HS-27A (cell line): Measurements from ENCODE around the gene ZNF354B.
A peak's percentile ranks its signal among the peaks of the same experiment; 100 is the strongest.
"Not testable (repeated sequence)": the region's sequence is repeated elsewhere in the genome, so short reads cannot be mapped to it uniquely, and the experiment has no call there.

ENCODE experiments used
- DNase-seq: peaks from one replicate; pipeline ENCODE4 v3.0.0-alpha.2; 2012; ENCODE audit warnings: low read depth, missing footprints

Gene ZNF354B

GRCh38 chr5:178859625-178860521, at the start of gene ZNF354B:
Gene ZNF354B (plus strand): TSS chr5:178859953. CDS start chr5:178861048, 1,095 bp downstream.
- DNase-seq, result peak; percentile 51

- no peak for DNase-seq
These were observed 42.2 kb upstream of the ZNF354B start for GRCh38 chr5:178817506-178817905.

DNA sequence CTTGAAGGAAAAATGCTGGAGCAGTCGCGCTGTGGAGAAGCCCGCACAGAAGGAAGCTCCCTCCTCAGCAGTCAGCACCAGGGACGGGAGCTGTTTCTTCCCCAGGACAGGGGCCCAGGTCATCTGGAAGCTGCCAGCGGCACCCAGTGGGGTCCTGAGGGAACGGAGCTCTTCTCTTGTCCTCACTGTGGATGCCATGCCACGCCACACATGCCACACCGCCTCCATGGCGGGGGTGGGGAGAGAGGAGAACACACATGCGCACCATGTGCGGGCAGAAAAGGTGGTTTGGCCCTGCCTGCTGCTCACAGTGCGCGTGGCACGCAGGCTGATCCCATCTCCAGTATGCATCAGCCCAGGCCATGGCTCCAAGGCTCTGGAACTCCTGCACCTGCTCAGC, 41.7 kb upstream of the ZNF354B start:
- DNase-seq, result no peak

DNA sequence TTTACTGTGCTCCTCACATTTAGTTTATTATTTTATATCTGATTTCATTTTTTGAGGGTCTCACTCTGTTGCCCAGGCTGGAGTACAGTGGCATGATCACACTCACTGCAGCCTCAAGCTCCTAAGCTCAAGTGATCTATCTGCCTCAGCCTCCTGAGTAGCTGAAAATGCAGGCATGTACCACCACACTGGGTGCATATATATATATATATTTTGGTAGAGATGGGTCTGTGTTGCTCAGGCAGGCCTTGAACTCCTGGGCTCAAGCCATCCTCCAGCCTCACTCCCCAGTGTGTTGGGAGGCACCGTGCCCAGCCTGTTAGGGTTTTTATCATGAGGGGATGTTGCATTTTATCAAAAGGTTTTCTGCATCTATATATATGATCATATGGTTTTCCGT, 39.8 kb upstream of the ZNF354B start:
- no peak for DNase-seq

DNA sequence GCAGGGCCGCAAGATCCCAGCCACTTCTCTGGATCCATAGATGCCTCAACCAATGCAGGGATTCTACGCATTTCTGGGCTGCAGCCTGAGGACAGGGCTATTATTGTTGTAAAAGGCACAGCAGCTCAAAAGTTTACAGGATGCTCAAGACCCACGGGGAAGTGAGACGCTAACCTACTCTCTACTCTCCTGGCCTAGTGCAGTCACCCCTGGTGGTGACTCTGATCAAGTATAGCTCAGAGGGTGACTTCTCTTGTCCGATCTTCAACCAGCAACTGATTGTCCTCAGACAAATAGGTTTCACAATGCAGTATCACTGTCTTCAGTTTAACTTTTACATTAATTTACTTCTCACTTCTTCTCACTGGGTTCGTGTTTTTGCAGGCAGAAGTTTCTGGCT, 34.3 kb upstream of the ZNF354B start:
- no peak for DNase-seq

- DNase-seq, result no peak
These were observed 33.5 kb upstream of the ZNF354B start for GRCh38 chr5:178826216-178826615.

DNA sequence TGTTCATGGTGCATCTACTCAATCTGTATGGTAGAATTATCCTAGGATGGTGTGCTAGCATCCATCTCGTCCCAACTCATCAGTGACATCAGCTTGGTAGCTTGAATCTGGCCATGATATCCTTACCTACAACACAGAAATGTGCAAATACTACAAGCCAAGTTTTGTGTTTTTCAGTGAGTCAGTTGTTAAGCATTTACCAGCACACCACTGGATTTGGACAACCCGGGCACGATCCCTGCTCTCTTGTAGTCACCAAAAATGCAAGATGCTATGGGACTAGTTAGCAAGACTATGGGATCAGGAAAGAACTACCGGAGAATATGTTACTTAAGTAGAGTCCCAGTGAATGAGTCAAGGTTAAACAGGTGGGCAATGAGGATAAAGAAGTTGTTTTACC, 32.1 kb upstream of the ZNF354B start:
- DNase-seq, result no peak

DNA sequence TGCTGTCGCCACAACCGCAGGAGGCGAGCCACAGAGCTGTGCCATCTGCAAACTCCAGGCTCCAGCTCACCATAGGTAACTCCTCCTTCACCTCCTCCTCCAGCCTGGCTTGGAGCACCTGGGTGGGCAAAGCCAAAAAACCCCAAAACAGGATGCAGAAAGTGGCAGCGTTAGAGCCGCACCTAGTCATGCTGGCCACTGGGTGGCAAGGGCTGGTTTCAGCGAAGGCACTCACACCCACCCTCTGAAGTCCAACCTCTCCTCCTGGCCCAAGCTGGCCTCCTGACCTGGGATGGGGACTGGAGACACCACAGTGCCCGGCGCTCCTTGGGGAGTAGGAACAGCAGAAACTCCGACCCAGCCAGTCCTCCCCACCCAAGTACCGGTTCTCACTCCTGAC, 28.7 kb upstream of the ZNF354B start:
- DNase-seq, result no peak

DNA sequence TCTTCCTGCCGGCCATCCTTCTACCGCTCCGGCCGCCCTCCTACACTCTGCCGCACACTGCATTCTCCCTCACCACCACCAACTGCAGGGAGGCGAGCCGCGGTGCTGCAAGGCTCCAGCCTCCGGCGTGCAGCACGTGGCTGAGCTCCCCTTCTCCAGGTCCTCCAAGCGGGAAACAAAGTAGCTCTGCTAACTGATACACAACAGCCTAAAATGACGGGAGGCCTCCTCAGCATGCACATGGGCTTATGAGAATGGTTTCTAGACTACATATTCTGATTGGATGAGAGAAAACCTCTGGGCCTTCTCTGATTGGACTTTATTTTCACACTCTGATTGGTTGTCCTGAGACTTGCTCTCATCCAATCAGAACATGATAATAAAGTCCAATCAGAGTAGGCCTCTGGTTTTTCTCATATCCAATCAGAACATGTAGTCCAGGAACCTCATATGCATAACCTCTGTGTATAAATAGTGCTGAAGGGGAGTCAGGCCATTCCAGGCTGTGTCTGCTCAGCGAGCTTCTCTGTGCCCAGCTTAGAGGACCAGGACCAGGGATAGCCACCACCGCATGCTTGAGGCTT, 27.0 kb upstream of the ZNF354B start:
- DNase-seq, result no peak

- DNase-seq, result no peak
These were observed 23.1 kb upstream of the ZNF354B start for GRCh38 chr5:178836628-178837027.

GRCh38 chr5:178838695-178839318, 20.9 kb upstream of the ZNF354B start:
- not testable (repeated sequence) for DNase-seq

DNA sequence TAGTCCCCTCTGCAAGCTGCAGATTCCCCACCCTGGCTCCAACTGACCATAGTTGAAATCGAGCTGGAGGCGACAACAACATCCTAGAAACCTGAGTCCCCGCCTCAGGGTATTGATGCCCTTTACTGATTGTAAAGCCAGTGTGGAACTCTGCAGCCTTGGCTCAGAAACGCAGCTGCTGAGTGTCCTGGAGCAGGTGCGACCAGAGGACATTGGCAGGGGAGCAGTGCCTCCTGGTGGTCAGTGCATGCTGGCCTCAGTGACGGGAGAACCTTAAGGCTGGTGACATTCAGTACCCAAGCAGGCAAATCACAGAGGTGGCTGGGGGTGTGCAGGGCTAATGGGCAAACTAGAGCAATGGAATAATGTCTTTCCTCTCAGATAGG, 20.4 kb upstream of the ZNF354B start:
- DNase-seq, result no peak

- DNase-seq, result not testable (repeated sequence)
These were observed 19.4 kb upstream of the ZNF354B start for GRCh38 chr5:178840399-178840798.

DNA sequence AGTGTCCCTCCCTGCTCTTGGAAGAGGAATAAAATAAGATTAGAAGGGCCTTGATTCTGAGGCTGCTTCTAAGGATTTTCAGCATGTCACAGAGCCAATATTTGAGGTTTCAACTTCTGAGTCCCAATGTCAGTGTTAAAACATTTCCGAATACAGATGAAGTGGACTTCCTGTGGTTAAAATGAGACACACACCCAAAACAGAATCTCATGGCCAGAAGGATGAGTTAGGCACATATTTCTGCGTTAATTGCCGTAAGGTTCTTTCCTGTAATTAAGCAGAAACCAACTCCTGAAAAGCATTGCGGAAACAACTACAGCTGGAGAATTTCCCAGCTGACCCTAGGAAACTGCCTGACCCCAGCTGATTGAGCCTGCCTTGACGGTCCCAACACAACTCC, 10.4 kb upstream of the ZNF354B start:
- DNase-seq, result no peak

DNA sequence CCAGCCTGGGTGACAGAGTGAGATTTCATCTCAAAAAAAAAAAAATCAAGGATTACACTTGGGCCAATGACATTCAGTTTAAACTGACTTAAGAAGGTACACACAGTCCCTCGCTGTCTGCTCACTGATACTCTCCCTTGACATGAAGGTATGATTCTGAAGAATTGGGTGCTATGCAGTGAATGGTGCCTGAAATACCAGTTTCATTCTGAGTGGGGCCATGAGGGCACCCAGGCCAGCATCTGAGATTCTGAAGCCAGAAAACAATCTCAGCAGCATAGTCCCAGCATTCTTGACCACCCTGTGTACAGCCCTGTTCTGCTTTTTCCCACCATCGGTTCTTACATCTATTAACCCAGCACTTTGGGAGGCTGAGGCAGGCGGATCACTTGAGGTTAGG, 7.8 kb upstream of the ZNF354B start:
- DNase-seq, result no peak

DNA sequence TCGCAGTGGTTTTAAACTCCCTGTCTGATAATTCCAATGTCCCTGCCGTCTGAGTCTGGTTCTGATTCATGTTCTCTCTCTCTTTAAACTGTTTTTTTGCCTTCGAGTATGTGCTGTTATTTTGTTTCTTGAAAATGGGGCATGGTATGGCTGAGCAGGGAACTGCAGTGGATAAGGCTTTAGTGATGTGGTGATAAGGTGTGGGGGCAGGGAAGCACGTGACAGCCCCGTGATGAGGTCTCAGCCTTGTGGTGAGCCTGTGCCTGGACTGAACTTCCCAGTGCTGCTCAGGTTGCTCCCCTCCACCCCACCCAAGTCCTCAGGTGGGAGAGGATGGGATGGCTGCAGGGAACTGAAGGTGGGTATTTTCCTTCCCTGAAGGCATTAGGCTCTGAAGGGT, 5.5 kb upstream of the ZNF354B start:
- no peak for DNase-seq

DNA sequence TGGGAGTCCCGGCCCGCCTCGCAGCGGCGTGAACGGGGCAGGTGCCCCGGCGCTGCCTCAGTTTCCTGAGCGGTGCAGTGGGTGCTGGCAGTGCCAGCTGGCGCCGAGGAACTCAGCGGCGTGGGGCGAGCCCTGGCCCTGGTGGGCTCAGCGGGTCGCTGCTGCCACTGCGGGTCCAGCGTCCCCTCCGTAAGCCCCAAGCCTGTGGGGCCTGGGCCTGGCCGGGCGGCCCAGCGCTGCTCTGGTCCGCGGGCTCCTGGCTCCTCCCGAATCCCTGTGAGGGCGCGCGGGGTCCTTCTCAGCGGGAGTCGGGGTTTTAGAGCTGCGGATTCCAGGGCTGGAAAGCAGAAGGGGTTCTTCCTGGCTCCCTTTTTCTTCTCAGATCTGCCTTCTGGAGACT, 862 bp downstream of the ZNF354B start:
- not testable (repeated sequence) for DNase-seq

DNA sequence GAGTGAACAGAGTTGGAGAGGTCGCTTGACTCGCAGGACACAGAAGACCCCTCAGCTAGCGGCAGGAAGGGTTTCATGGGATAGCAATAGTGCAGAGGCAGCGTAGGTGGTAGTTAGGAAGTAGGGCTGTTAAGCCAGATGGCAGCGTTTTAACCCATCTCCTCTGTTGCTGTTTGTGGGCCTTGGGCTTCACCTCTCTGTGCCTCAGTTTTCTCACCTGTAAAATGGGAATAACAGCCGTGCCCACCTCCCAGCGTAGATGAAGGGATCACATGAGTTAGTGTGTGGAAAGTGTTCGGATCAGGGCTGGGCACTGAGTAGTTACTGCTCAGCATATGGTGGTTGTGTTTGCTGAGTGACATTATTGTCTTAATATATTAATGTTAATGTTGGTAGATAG, 1.9 kb downstream of the ZNF354B start:
- no peak for DNase-seq

DNA sequence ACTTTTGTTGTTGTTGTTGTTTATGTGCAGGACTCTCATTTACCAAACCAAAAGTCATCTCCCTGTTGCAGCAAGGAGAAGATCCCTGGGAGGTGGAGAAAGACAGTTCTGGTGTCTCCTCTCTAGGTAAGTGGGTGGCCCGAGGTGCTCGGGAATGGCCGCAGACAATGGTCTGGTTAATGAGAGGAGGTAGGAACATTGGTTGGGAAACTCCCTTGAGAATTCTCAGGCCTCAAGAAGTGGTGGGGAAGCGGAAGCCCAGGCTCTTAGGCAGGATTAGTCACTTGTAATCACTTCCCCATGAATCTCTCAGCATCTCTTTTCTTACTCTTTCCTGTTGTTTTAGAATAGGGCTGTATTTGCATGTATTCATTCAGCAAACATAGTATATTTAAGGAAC, 7.2 kb downstream of the ZNF354B start:
- DNase-seq, result no peak

GRCh38 chr5:178869577-178869976, 9.8 kb downstream of the ZNF354B start:
- no peak for DNase-seq

- no peak for DNase-seq
These were observed 10.7 kb downstream of the ZNF354B start for GRCh38 chr5:178870411-178870810.

- DNase-seq, result no peak
These were observed 12.5 kb downstream of the ZNF354B start for GRCh38 chr5:178872302-178872701.

- not testable (repeated sequence) for DNase-seq
These were observed 23.5 kb downstream of the ZNF354B start for GRCh38 chr5:178883115-178883694.
